HT-29 (cell line): Measurements from ENCODE around the gene CYFIP2. TPM values are rescaled to one million over a fixed set of nuclear protein-coding genes. Genes with fewer than 3 reads are reported as not detected.

Source experiments
- DNase-seq: peaks from one replicate; pipeline ENCODE4 v3.0.0-alpha.2; 2015; ENCODE audit warnings: low spot score
- total RNA-seq: library from RNA; depleted of rRNA; stranded (reverse); fragments of >200 nt; shearing (Covaris generic); gene quantifications from 2 replicates; pipeline ENCODE4 v1.2.3, GENCODE V29; 2014

Gene CYFIP2
- total RNA-seq, 1 experiment from 2014 or later: 14.9 TPM

DNA sequence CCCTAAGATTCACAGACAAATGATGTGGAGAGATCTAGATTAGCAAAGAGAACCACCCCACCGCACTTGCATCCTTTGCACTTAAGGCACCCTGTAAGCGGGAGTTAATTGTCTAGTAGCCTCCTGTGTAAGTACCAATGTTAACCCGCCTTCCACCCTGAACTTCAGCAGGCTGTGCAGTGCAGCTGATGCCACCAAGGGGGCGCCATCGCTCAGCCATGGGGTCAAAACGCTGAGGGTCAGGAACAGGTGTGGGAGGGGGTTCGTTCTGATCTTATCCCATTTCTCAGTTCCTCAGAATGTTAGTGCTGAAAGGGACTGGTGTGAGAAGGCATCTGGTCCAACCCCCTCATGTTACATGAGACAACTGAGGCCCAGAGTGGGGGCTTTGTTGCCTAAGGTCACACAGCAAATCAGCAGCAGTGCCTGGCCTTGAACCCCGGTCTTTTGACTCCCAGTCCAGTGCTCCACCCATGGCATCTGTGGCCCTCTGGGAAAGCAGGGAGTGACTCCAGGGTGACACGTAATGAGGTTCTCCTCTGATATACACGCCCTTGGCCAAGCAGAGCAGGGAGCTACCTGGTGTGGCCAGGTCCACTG is 57.3 kb downstream of the CYFIP2 start:
- no peak for DNase-seq

DNA sequence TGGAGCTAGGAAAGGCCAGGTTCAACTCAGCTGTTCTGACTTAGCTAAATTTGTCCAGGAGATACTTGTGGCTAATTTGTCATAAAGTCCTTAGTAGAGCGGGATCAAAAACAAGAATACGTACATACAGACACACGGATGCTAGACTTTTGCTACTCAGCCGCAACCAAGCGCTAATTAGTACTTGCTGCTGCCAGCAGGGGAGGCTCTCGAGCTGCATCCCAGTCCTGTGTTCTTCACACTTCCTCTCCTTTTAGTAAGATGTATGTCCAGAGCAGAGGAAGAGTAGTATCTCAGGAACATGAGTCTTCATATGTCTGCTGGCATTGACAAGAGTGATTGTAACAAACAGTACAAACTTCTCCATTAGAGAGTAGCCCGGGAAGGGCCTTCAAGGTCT is 58.3 kb downstream of the CYFIP2 start:
- DNase-seq: no peak

- DNase-seq: peak; percentile 28
These were observed 60.6 kb downstream of the CYFIP2 start for GRCh38 chr5:157326440-157327005.

DNA sequence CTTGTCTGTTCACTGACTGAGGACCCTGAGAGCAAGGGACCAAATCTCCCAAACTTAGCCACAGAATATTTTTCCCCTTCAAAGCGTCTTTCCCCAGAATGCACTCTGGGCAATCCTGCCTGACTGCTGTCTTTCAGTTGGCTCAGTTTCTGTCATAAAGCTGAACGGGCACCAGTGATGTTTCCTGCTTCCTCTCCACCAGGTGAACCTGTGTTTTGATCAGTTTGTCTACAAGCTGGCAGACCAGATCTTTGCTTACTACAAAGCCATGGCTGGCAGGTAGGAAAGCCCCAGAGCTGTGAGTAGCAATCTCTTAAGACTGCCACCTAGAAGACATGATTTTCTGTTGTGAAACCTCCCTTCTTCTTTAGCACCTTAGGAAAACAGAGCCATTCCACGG is 61.8 kb downstream of the CYFIP2 start:
- DNase-seq: no peak

- DNase-seq: peak; percentile 72
These were observed 62.5 kb downstream of the CYFIP2 start for GRCh38 chr5:157328277-157328912.

DNA sequence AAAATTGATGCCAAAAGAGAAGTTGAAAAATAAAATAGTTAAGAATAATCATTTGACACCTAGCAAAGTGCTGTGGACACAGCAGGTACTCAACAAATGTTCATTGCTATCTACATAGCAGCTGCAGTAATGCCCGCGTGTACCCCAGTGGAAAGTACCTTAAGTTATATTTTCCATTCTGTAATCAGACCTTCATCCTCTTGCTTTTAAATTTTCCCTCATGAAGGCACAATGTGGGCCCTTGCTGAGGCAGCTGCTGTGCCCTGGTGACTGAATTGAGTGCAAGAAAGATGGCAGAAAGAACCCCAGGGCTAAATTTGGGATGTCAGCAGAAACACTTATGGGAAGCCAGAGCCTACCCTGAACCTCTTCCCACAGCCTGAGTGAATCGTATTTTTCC is 65.9 kb downstream of the CYFIP2 start:
- no peak for DNase-seq

GRCh38 chr5:157335534-157336422 is 69.9 kb downstream of the CYFIP2 start:
- DNase-seq: no peak

DNA sequence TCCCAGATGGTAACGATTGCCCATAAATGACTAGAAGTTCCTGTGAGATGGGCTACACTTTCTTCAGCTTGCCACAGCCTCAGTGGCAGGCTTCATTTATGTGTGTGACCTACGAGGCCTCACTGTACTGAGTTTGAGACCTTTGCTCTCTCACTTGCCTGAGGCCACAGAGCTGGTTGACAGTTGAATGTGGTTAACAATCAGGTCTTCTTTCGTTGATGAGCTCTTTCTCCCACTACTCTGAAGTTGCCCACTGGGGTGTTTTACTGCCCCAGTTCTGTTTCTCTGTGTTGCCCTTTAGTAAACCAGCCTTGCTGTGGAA is 70.5 kb downstream of the CYFIP2 start:
- no peak for DNase-seq

GRCh38 chr5:157339409-157339808 is 73.5 kb downstream of the CYFIP2 start:
- no peak for DNase-seq

GRCh38 chr5:157342822-157343402 is 77.0 kb downstream of the CYFIP2 start:
- DNase-seq: peak; percentile 58

DNA sequence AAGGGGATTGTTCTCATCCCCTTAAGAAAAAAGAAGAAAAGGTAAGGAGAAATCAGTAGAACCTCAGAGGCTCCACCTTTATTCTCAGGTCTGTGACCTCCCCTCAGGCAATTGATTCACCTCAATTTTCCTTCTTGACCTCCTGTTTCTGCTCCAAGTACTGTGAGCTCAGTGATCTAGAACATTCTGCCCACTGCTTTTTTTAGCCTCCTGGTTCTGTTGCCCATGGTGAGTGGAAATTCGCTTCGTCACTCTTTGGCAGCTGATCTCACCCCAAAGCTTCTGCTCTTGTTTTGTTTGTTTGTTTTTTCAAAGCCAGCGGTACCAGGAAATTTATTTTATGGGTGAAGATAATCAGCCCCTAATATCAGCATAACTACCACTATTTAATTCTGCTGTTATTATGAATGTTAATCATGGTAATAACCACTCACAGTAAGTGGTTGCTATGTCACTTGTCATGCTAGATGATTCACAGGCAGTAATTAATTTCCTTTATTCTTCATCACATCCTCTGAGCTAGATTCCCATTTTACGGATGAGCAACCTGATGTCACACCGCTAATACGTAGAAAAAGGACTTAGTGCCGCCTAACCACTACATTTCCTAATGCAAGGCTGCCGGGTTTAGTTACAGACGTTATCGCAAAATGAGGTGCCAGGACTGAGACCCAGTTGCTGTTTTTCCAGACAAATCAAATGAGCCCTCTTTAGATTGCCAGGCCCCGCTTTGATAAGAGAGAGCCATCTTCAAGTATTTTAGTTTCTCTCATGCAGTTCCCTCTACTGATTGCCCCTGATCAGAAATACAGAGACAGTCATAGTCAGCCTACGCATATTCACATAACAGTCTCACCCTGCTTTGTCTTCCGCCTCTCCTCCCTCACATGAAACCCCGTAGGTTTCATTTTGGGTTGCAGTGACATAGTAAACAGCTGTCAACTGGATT is 78.2 kb downstream of the CYFIP2 start:
- no peak for DNase-seq

DNA sequence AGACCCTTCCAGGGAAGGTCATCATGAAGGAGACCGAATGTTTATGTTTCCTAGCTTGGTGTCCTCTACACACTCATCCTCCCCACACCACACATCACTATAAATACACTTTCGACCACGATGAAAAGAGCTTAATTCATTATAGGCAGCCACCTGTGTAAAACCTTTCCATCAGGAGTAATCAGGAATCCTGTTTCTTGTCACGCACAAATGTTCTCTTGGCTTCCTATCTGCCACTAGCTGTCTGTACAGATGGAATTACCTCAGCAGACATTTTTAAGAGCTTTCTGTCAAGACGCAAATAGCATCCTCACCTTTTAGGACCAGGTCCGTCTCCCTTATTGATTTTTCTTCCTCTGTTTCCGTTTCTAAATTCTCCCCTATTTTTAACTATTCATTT is 79.1 kb downstream of the CYFIP2 start:
- no peak for DNase-seq

- no peak for DNase-seq
These were observed 79.6 kb downstream of the CYFIP2 start for GRCh38 chr5:157345485-157345884.

DNA sequence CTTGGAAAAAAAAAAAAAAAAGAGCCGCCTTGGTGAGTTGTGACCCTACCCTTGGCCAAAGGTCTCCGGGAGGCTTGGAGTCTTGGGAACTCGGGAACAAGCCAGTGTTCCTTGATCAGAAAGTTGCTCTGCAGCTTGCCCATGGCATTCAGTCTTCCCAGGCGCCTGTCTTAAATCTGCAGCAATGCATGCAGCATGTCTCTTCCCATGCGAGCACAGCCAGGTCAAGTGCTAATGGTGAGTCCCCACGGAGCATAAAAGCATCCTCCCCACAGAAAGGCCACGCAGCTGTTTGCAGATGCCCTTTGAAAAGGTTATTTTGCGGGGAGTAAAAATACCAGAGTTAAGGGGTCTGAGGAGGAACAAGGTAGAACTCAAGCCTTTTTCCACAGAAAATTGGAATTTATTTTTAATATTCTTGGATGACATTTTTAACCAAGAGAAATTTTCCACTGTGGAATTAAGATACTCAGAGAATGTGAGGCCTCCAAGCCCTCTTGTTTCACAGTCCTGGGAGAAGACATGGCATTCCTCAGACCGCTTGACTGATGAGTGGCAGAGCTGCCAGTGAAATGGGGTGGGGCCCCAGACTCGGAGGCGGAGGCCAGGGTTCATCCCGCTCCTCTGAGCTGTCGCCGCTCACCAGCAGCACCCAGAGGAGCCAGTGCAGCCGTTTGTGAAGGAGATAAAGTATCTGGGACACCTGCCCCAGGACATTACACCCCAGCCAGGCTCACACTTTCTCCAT is 81.6 kb downstream of the CYFIP2 start:
- DNase-seq: no peak

DNA sequence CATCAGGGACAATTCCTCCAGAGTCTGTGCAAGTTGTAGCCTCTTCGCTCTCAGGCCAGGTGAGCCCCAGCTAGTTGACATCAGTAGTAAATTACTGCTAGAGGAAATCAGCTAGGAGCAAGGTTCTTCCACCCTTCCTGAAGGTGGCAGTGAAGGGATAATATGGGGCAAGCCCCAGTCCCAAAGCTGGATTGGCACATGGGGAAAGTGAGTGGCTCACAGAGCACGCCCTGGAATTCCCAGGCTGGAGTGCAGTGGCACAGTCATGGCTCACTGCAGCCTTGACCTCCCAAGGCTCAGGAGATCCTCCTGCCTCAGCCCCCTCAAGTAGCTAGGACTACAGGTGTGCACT is 82.1 kb downstream of the CYFIP2 start:
- DNase-seq: peak; percentile 23

DNA sequence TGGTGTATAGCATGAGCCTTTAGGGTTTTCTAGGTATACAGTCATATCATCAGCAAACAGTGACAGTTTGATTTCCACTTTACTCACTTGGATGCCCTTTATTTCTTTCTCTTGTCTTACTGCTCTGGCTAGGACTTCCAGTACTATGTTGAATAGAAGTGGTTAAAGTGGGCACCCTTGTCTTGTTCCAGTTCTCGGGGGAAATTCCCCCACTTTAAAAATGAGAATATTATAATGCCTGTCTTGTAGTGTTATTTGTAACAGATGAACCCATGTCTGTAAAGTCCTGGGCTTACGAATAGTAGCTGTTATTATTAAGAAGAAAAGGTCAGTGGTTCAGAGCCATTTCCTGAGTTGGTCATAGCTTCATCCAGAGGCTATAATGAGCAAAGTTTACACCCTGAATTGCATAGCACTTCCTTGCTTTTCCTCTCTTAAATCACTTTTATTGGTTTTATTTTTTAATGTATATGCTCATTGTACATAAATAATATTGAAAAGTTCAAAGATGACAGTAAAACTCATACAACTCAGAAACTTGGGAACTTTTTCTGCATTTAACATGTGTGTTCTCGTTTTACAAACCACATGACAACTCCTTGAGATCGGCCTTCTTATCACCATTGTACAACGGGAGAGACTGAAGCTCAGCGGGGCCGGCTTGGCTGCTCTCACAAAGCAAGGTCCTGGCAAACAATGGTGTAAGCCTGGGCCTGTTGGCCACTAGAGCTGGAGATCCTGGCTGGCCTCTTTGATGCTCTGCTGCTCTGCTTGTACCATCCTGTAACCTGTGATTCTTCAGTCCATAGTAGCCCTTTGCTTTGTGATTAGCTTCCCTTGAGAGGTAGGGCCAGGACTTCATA is 85.2 kb downstream of the CYFIP2 start:
- no peak for DNase-seq

- no peak for DNase-seq
These were observed 85.8 kb downstream of the CYFIP2 start for GRCh38 chr5:157351802-157352092.

DNA sequence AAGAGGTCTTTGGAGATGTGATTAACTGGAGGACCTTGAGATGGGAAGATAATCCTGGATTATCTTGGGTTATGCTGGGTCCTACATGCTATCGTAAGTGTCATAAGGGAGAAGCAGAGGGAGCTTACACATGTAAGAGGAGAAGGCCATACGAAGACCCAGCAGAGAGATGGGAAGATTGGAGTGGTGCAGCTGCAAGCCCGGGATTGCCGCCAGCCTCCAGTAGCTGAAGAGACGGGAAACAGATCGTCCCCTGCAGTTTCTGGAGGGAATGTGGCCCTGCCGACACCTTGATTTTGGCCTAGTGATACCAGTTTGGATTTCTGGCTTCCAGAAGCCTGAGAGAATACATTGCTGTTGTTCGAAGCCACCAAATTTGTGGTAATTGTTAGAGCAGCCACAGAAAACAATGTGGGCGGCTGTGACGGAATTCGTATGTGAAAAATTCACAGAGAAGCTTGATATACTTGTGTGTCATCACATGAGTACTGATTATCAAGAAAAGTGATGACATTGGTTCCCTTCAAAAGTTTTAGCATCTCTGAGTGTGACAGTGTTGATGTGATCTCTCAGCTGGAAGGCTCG is 86.9 kb downstream of the CYFIP2 start:
- DNase-seq: no peak

GRCh38 chr5:157354800-157355199 is 88.9 kb downstream of the CYFIP2 start:
- peak; percentile 26 for DNase-seq
